Ishikawa (cell line): Measurements from ENCODE around the gene ERVV-1.

ENCODE experiments used
- CEBPB ChIP-seq: IDR thresholded peaks from 2 replicates; pipeline ENCODE4 v1.6.1; 2012
- CREB1 ChIP-seq: IDR thresholded peaks from 2 replicates; pipeline ENCODE4 v1.6.1; 2012; ENCODE audit warnings: low read depth
- EGR1 ChIP-seq: IDR thresholded peaks from 2 replicates; pipeline ENCODE4 v1.6.1; 2012
- EP300 ChIP-seq: IDR thresholded peaks from 2 replicates; pipeline ENCODE4 v1.6.1; 2012; ENCODE audit warnings: borderline replicate concordance
- FOXM1 ChIP-seq: IDR thresholded peaks from 2 replicates; pipeline ENCODE4 v1.6.1; 2012; ENCODE audit warnings: low read depth, borderline replicate concordance
- NFIC ChIP-seq: IDR thresholded peaks from 2 replicates; pipeline ENCODE4 v1.6.1; 2012
- RAD21 ChIP-seq: IDR thresholded peaks from 2 replicates; pipeline ENCODE4 v1.6.1; 2012; ENCODE audit warnings: low read depth
- TAF1 ChIP-seq: IDR thresholded peaks from 2 replicates; pipeline ENCODE4 v1.6.1; 2012; ENCODE audit warnings: low read depth, mild to moderate bottlenecking
- TCF12 ChIP-seq: IDR thresholded peaks from 2 replicates; pipeline ENCODE4 v1.6.1; 2012; ENCODE audit warnings: low read depth
- TEAD4 ChIP-seq: IDR thresholded peaks from 2 replicates; pipeline ENCODE4 v1.6.1; 2012
- YY1 ChIP-seq: IDR thresholded peaks from 2 replicates; pipeline ENCODE4 v1.6.1; 2012; ENCODE audit warnings: low read depth
- ZBTB7A ChIP-seq: IDR thresholded peaks from 2 replicates; pipeline ENCODE4 v1.6.1; 2012; ENCODE audit warnings: low read depth
- TF ChIP-seq, protein P1 (sequence below): IDR thresholded peaks from 2 replicates; pipeline ENCODE4 v1.6.1; 2012
- TF ChIP-seq, protein P2 (sequence below): IDR thresholded peaks from 2 replicates; pipeline ENCODE4 v1.6.1; 2012
- TF ChIP-seq, protein P3 (sequence below): IDR thresholded peaks from 2 replicates; pipeline ENCODE4 v1.6.1; 2012; ENCODE audit warnings: low read depth, mild to moderate bottlenecking

ERVV-1 gene

DNA sequence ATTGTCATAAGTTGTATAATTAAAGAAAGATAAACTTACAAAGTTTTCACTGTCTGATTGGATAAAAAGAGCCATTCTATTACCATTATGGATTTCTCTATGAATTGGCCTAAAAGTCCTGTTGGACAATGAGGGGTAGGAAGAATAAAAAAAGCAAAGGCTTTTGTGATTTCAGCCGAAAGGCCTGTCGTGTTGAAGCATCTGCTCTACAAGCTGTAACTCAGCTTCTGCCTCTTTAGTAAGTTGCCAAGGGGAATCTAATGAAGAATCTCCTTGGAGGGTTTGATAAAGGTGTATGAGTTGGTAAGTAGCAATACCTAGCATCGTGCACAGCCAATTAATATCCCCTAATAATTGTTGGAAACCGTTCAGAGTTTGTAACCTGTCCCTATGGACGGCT lies 25.2 kb upstream of the ERVV-1 start:
- TF ChIP-seq RAD21 (no peak), NFIC (no peak)

DNA sequence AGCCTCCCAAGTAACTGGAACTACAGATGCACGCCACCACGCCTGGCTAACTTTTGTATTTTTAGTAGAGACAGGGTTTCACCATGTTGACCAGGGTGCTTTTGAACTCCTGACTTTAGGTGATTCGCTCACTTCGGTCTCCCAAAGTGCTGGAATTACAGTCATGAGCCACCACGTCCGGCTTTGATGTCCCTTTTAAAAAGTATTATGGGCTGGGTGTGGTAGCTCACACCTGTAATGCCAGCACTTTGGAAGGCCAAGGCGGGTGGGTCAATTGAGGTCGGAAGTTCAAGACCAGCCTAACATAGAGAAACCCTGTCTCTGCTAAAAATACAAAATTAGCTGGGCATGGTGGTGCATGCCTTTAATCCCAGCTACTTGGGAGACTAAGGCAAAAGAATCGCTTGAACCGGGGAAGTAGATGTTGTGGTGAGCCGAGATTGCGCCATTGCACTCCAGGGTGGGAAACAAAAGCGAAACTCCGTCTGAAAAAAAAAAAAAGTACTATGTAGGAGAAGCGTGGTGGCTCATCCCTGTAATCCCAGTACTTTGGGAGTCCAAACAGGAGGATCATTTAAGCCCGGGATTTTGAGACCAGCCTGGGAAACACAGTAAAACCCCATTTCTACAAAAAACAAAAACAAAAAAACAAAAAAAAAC lies 22.8 kb upstream of the ERVV-1 start:
- TF ChIP-seq, protein P1, sequence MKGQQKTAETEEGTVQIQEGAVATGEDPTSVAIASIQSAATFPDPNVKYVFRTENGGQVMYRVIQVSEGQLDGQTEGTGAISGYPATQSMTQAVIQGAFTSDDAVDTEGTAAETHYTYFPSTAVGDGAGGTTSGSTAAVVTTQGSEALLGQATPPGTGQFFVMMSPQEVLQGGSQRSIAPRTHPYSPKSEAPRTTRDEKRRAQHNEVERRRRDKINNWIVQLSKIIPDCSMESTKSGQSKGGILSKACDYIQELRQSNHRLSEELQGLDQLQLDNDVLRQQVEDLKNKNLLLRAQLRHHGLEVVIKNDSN = no peak
- no peak for TF ChIP-seq TEAD4
- TF ChIP-seq NFIC = no peak
- no peak for TF ChIP-seq CEBPB
- TF ChIP-seq ZBTB7A = no peak
- TF ChIP-seq FOXM1 = no peak
- TF ChIP-seq, protein P2, sequence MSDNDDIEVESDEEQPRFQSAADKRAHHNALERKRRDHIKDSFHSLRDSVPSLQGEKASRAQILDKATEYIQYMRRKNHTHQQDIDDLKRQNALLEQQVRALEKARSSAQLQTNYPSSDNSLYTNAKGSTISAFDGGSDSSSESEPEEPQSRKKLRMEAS = no peak
- TF ChIP-seq EP300 = no peak
- no peak for TF ChIP-seq YY1

DNA sequence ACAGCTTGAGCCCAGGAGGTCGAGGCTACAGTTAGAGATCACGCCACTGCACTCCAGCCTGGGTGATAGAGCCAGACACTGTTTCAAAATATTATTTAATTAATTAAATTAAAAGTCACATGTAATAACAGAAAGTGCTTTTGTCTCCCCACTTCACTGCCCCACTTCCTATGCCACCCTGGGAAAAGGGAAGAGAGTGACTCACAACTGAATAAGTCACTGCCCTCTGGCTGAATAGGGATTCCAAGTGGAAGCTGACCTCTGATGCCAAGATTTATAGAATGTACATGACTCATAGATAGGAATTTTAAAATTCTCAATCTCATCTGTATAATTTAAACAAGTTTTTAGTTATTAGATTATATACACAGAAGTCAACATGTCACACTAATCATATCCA lies 22.2 kb upstream of the ERVV-1 start:
- no peak for TF ChIP-seq EP300
- TF ChIP-seq TEAD4 = peak; percentile 20; the same call in 1 of the 2 replicates

GRCh38 chr19:52992109-52993004 lies 21.4 kb upstream of the ERVV-1 start:
- TF ChIP-seq CREB1 (no peak), EGR1 (no peak), EP300 (no peak), ZBTB7A (no peak), NFIC (no peak)
- TF ChIP-seq, protein P2 = no peak

DNA sequence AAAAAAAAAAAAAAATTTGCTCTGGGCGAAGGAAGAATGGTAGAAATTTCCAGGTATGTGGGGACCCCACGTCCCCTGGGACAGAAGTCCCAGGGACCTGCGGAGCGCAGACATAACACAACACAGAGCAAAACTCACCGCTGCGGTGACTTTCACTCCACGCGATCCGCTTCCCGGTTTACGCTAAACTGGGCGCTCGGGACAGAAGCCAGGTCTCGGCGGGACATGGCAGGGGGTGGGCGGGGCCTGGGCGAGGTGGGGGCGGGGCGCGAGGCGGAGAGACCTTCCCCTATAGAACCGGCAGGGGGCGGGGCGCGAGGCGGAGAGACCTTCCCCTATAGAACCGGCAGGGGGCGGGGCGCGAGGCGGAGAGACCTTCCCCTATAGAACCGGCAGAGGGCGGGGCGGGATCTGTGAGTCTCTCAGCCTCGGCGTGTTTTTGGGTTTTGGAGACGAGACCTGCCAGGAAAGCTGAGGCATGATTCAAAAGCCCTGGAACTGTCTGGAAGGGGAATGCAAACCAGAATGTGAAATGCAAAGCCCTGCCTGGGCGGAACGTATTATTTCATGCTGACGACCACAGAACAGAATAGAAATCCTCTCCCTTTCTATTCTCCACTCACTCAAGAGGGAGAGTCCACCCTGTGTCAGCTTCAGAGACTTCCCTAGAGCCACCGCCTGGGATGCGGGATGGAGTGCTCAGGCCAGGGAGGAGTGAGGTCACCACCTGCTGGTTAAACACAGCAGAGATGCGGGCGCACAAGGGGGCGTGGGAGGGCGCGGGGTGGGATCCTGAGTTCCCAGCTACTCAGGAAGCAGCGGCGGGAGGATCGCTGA lies 20.2 kb upstream of the ERVV-1 start:
- TF ChIP-seq RAD21 (peak; percentile 46; the same call in 1 of the 2 replicates), NFIC (peak; percentile 39; the same call in 1 of the 2 replicates)
- TF ChIP-seq, protein P2 = no peak; the same call in 1 of the 2 replicates

- TF ChIP-seq CEBPB = no peak
These were observed 18.0 kb upstream of the ERVV-1 start for GRCh38 chr19:52995711-52996110.

GRCh38 chr19:52997975-52998374 lies 15.7 kb upstream of the ERVV-1 start:
- TF ChIP-seq EP300 (no peak), TEAD4 (no peak), CREB1 (no peak)
- TF ChIP-seq, protein P1 = no peak

DNA sequence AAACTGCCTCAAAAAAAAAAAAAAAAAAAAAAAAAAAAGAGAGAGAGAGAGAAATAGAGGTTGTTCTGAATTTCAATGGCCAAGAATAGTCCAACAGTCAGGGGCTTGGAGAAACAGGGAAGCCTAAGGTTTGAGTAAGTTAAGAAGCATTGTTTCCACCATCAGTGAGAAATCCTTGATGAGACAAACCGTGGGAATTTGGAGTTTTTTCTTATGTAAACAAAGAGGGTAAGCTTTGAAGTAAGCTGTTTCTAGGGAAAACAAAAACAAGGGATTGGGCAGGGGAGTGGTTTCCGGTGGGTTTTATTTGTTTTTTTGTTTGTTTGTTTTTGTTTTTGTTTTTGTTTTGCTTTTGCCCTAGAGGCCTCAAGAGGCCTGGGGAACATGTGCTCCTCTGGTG lies 11.2 kb upstream of the ERVV-1 start:
- TF ChIP-seq TEAD4 = no peak
- TF ChIP-seq, protein P1 = no peak
- TF ChIP-seq, protein P2 = no peak

DNA sequence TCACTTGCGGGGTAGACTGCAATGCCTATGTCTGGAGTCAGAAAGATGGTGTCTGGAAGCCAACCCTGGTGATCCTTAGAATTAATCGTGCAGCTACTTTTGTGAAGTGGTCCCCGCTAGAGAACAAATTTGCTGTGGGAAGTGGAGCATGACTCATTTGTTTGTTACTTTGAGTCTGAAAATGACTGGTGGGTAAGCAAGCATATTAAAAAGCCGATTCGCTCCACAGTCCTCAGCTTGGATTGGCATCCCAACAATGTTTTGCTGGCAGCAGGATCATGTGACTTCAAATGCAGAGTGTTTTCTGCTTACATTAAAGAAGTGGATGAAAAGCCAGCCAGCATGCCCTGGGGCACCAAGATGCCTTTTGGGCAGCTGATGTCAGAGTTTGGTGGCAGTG lies 9.5 kb upstream of the ERVV-1 start:
- TF ChIP-seq EGR1 (no peak), TEAD4 (no peak), EP300 (no peak), CREB1 (no peak), TAF1 (no peak), RAD21 (no peak), NFIC (no peak), TCF12 (no peak), ZBTB7A (no peak), YY1 (no peak), FOXM1 (no peak), CEBPB (no peak)
- TF ChIP-seq, protein P3, sequence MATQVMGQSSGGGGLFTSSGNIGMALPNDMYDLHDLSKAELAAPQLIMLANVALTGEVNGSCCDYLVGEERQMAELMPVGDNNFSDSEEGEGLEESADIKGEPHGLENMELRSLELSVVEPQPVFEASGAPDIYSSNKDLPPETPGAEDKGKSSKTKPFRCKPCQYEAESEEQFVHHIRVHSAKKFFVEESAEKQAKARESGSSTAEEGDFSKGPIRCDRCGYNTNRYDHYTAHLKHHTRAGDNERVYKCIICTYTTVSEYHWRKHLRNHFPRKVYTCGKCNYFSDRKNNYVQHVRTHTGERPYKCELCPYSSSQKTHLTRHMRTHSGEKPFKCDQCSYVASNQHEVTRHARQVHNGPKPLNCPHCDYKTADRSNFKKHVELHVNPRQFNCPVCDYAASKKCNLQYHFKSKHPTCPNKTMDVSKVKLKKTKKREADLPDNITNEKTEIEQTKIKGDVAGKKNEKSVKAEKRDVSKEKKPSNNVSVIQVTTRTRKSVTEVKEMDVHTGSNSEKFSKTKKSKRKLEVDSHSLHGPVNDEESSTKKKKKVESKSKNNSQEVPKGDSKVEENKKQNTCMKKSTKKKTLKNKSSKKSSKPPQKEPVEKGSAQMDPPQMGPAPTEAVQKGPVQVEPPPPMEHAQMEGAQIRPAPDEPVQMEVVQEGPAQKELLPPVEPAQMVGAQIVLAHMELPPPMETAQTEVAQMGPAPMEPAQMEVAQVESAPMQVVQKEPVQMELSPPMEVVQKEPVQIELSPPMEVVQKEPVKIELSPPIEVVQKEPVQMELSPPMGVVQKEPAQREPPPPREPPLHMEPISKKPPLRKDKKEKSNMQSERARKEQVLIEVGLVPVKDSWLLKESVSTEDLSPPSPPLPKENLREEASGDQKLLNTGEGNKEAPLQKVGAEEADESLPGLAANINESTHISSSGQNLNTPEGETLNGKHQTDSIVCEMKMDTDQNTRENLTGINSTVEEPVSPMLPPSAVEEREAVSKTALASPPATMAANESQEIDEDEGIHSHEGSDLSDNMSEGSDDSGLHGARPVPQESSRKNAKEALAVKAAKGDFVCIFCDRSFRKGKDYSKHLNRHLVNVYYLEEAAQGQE = no peak
- TF ChIP-seq, protein P2 = no peak
- TF ChIP-seq, protein P1 = no peak
